Bronchial epithelial cell (primary cell): ENCODE data around the gene C6orf15. TPM values are rescaled to one million over a fixed set of nuclear protein-coding genes. Genes with fewer than 3 reads are reported as not detected.

ENCODE experiments used
- DNase-seq: peaks from one replicate; pipeline ENCODE4 v3.0.0-alpha.2; 2010; ENCODE audit warnings: low read depth
- FAIRE-seq: peaks from 2 replicates; lab custom pipeline; 2011; peaks lifted over from hg19 to GRCh38; lab: Jason Lieb, UNC
- H3K27me3 ChIP-seq: 2 replicates; pipeline ENCODE4 v1.5.1; 2011; ENCODE audit warnings: low read length; ENCODE audit not compliant: control insufficient read depth, insufficient read depth
- H3K36me3 ChIP-seq: 2 replicates; pipeline ENCODE4 v1.5.1; 2011; ENCODE audit warnings: low read length; ENCODE audit not compliant: control insufficient read depth, insufficient read depth
- H3K4me3 ChIP-seq: 2 replicates; pipeline ENCODE4 v1.5.1; 2011; ENCODE audit warnings: mild to moderate bottlenecking, low read depth, low read length, control low read depth
- total RNA-seq: library from RNA; depleted of rRNA; stranded (reverse); fragments of >200 nt; gene quantifications from 2 replicates; pipeline ENCODE4 v1.2.1, GENCODE V29; 2014
- TF ChIP-seq, protein P1 (sequence below): IDR thresholded peaks from 2 replicates; pipeline ENCODE4 v1.5.1; 2011; ENCODE audit warnings: mild to moderate bottlenecking, moderate library complexity, low read length, control low read depth, inconsistent platforms; ENCODE audit not compliant: insufficient read depth, severe bottlenecking

C6orf15 gene
- total RNA-seq, 1 donor from 2014 or later = not detected

GRCh38 chr6:31156641-31157040 lies 44.3 kb upstream of the C6orf15 start:
- TF ChIP-seq, protein P1, sequence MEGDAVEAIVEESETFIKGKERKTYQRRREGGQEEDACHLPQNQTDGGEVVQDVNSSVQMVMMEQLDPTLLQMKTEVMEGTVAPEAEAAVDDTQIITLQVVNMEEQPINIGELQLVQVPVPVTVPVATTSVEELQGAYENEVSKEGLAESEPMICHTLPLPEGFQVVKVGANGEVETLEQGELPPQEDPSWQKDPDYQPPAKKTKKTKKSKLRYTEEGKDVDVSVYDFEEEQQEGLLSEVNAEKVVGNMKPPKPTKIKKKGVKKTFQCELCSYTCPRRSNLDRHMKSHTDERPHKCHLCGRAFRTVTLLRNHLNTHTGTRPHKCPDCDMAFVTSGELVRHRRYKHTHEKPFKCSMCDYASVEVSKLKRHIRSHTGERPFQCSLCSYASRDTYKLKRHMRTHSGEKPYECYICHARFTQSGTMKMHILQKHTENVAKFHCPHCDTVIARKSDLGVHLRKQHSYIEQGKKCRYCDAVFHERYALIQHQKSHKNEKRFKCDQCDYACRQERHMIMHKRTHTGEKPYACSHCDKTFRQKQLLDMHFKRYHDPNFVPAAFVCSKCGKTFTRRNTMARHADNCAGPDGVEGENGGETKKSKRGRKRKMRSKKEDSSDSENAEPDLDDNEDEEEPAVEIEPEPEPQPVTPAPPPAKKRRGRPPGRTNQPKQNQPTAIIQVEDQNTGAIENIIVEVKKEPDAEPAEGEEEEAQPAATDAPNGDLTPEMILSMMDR = no peak
- H3K27me3 ChIP-seq = no peaks in the 10 kb centered on the region
- no peak for DNase-seq
- peaks cover 2% of the 10 kb centered on the region for H3K36me3 ChIP-seq
- no peak overlapping the region for H3K4me3 ChIP-seq
- no peak for FAIRE-seq

- H3K27me3 ChIP-seq = no peaks in the 10 kb centered on the region
- no peak overlapping the region for H3K4me3 ChIP-seq
- FAIRE-seq (no peak), DNase-seq (no peak)
- TF ChIP-seq, protein P1 = no peak
- peaks cover 6% of the 10 kb centered on the region for H3K36me3 ChIP-seq
Measured at GRCh38 chr6:31154436-31154835, 42.1 kb upstream of the C6orf15 start.

DNA sequence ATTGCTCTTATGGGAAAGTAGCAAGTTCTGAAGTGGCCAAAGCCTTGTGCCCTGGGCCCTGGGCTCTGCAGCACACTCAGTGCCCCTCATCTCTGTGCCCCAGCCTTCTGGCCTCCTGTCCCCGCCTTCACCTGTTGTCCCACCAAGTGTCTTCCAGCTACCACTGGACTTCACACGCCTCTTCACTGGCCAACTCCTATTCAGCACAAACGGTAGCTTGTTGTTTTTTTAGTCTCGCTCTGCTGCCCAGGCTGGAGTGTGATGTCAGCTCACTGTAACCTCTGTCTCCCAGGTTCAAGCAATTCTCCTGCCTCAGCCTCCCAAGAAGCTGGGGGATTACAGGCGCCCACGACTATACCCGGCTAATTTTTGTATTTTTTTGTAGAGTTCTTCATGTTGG lies 40.4 kb upstream of the C6orf15 start:
- TF ChIP-seq, protein P1 = no peak
- no peak for DNase-seq
- peaks cover 6% of the 10 kb centered on the region for H3K36me3 ChIP-seq
- H3K27me3 ChIP-seq = no peaks in the 10 kb centered on the region
- no peak for FAIRE-seq
- no peak overlapping the region for H3K4me3 ChIP-seq

- Histone ChIP-seq H3K36me3 (peaks cover 6% of the 10 kb centered on the region), H3K27me3 (no peaks in the 10 kb centered on the region), H3K4me3 (no peak overlapping the region)
- no peak for FAIRE-seq
- TF ChIP-seq, protein P1 = no peak
- no peak for DNase-seq
Measured at GRCh38 chr6:31149827-31150447, 37.6 kb upstream of the C6orf15 start.

- TF ChIP-seq, protein P1 = no peak
- DNase-seq = no peak
- FAIRE-seq = no peak
- Histone ChIP-seq H3K27me3 (no peaks in the 10 kb centered on the region), H3K36me3 (peaks cover 9% of the 10 kb centered on the region), H3K4me3 (no peak overlapping the region)
Measured at GRCh38 chr6:31145386-31145785, 33.0 kb upstream of the C6orf15 start.

- H3K27me3 ChIP-seq = no peaks in the 10 kb centered on the region
- H3K4me3 ChIP-seq = no peak overlapping the region
- FAIRE-seq (no peak), DNase-seq (no peak)
- H3K36me3 ChIP-seq = peaks cover 4% of the 10 kb centered on the region
- TF ChIP-seq, protein P1 = no peak
Measured at GRCh38 chr6:31144970-31145340, 32.6 kb upstream of the C6orf15 start.
